HG02973 (cell line): ENCODE data around the gene ATP11A.
A peak's percentile ranks its signal among the peaks of the same experiment; 100 is the strongest.
"Not testable (repeated sequence)": the region's sequence is repeated elsewhere in the genome, so short reads cannot be mapped to it uniquely, and the experiment has no call there.

Experiments
- ATAC-seq: cut with Tn5 transposase; IDR thresholded peaks from one replicate; pipeline ENCODE4 v1.9.1; 2021; ENCODE audit warnings: moderate library complexity; ENCODE audit not compliant: unreplicated experiment

ATP11A gene

DNA sequence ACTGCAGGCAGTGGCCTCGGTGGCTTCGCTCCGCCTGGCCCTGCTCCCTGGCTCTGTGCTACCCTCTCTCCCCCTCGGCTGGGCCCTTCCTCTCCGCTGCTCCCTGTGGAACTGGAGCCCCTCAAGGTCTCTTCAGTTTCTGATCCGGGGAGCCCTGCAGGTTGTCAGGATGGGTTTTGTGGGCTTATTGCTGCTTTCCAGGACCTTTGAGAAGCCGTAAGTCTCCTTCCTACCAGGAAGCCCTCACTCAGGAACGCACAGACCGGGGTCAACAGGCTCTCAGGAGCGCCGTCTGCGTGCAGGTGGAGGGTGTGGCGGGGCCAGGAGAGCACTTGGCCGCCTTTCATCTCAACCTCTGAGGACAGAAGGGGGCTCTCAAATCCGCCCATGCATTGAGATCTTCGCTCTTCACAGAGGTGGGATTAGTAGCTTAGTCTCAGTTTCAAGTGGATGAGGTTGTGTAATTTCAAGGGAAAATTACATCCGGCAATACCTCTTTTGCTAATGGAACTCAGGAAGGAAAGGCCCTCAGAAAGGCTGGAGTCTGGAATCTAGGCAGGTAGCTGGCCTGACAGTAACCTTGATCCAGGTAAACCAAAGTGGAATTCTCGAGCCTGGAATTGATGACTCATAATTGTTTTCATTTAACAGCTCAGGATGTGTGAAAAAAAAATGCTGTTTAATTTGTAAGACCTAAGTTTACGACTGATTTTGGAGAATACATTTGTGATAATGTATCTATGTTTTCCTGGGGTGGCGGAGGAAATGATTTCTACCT, 102.0 kb downstream of the ATP11A start:
- ATAC-seq: no peak

DNA sequence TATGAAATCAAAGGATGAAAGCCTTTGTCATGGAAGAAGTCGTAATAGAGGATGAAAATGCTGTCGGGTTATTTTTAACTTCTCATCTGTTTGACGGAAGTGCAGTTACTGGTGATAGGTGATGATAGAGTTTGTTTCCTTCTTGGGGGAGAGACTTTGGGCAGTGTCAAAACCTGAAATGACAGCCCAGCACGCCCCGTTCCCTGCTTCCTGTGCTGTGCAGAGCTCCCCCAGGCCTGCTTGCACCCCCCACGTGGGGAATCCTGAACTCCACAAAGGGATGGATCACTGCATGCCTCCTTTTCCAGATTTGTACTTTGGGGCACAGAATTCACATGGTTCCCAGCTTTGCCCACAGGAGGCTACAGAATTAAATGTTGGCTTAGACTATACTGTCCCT, 102.7 kb downstream of the ATP11A start:
- ATAC-seq: no peak

DNA sequence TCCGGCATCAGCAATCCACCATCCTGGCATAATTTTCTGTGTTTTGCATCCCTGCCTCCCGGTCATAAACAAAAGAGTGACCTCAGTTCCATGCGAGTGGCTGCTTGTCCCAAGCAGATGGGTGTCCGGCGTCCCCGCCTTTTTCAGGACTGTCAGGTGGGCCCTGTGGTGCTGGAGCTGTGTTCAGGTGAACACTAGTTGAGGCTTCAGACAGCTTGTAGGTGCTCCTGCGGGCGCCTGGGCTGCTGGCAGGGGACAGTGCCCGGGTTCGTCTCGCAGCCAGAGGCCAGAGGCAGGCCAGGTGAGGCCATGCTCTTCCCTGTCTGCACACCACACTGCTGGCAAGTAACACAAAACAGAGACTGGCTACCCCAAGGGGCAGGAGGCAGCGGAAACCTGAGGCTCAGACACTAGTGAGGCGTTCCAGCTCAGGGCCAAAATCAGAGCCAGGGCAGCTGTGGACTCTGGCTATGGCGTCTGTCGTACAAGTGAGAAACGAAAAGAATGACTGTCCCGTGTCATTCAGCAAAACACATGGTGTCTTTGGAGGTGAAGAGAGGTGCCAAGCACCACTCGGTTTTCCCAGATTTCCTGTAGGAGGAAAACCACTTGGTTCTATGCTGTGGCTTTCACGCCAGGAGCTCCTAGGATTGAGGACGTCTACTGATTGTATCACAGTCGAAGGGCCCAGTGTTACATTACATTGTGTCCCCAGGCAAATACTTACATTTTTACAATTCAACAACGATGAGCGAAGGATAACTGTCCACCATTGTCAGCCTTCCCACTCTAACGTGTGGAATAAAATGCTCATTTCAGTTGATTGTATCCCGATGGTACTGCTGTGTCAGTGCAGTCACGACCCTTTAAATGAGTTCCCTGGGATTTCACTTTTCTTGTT, 104.0 kb downstream of the ATP11A start:
- no peak for ATAC-seq

DNA sequence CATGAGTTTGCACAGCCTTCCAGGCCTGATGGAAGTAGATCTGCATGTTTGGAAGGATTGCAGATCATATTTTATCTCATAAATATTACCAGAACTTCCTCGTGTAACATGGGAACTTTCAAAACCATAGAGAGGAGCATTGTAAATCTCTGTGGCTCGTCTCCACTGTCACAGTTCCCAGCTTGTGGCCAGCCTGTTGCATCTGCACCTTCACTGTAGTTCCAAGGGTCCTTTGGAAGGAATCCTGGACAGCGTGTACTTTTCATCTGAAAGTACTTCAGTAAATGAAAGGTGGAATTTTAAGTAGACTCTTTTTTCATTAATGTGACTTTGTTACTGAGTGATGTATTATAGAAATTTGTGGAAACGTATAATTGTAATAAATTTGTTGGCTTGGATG, 105.4 kb downstream of the ATP11A start:
- ATAC-seq: no peak

DNA sequence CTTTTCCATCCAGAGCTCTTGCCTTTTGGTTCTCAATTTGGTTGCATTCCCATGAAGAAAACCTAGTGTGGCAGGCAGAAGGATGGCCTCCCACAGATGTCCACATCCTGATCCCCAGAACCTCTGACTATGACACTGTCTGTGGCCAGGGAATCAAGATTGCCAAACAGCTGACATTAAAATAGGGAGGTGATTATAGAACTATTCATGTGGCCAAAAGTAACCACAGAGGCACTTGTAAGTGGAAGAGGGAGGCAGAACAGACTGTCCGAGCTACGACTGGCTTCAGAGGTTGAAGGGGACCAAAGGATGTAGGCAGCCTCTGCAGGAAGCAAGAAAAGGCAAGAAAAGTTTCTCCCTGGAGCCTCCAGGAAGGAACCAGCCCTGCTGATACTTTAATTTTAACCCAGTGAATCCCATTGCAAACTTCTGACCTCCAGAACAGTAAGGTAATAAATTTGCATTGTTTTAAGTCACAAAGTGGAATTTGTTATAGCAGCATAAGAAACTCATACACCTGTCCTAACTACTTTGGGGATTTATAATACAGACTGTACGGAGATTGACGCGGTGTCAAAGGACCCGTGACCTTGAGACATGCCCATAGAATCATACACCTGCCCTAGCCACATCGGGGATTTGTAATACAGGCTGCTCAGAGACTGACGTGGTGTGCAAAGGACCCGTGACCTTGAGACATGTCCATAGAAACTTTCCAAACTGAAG, 106.5 kb downstream of the ATP11A start:
- ATAC-seq: no peak

DNA sequence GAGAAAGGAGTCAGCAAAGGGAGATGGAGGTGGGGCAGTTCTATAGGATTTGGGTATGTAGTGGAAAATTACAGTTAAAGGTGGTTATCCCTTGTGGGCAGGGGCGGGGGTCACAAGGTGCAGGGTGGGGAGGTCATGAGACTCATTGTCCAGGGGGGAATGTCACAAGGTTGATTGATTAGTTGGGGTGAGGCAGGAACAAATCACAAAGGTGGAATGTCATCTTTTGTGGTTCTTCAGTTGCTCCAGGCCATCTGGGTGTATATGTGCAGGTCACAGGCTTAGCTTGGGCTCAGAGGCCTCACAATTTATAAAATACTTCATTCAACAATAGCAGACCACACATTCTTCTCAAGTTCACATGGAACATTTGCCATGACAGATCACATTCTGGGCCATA, 109.6 kb downstream of the ATP11A start:
- ATAC-seq: no peak

DNA sequence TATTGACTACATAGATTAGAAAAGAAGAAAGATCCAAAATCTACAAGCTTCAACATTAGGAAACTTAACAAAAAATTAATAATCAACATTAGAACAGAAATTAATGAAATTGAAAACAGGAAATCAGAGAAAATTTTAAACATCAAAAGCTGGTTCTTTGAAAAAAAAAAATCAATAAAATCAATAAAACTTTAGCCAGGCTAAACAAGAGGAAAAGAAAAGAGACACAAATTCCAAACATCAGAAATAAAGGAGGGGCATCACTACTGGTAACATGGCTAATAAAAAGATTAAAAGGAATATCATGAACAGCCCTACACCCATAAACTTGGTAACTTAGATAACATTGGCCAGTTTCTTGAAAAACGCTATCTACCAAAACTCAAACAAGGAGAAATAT, 110.2 kb downstream of the ATP11A start:
- no peak for ATAC-seq

DNA sequence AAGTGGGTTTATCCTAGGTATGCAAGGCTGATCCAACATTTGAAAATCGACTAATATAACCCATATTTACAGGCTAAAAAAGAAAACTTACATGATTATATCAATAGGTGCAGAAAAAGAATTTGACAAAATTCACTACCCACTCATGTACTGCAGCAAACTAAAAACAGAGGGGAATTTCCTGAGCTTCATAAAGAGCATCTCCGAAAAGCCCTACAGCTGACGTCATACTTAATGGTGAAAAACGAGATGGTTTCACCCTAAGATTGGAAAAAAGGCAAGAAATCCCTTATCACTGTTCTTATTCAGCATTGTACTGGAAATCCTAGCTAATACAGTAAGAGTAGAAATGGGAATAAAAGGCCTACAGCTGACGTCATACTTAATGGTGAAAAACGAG, 111.0 kb downstream of the ATP11A start:
- not testable (repeated sequence) for ATAC-seq

- ATAC-seq: peak; percentile 60
Observed at GRCh38 chr13:112802802-112803195, 113.0 kb downstream of the ATP11A start.

DNA sequence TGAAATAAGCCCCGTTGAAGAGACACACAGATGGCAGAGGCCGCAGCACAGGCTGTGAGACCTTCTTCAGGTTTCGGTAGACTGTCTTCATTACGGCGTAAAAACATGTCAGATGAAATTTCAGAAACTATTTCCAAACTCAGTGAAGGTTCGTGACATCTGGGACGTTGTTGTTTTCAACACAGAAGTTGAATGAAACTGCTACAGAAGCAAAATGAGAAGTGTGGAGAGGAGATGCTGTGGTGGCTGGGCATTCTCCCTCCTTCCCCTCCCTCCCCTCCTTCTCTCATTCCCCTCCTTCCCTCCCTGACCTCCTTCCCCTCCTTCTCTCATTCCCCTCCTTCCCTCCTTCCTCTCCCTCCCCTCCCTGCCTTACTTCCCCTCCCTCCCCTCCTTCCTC, 113.6 kb downstream of the ATP11A start:
- peak; percentile 62 for ATAC-seq

DNA sequence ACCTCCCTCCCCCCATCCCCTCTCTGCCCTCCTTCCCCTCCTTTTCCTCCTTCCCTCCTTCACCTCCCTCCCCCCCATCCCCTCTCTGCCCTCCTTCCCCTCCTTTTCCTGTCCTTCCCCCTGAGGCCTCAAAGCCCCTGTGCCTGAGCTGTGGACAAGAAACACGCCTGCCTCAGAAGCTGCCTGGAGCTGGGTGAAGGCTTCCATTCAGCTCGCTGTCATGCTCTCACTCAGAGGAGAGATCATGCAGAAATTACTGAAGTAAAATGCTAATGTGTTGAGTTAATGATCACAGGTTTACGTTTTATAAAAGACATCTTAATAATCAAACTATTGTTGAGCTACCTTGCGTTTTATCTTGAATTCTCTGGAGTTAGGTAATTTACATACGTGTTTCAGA, 114.5 kb downstream of the ATP11A start:
- no peak for ATAC-seq

- no peak for ATAC-seq
Observed at GRCh38 chr13:112806739-112807652, 117.2 kb downstream of the ATP11A start.

GRCh38 chr13:112807653-112808376, 118.0 kb downstream of the ATP11A start:
- no peak for ATAC-seq

GRCh38 chr13:112808377-112809140, 118.7 kb downstream of the ATP11A start:
- ATAC-seq: no peak

- ATAC-seq: no peak
Observed at GRCh38 chr13:112809332-112810315, 119.8 kb downstream of the ATP11A start.

DNA sequence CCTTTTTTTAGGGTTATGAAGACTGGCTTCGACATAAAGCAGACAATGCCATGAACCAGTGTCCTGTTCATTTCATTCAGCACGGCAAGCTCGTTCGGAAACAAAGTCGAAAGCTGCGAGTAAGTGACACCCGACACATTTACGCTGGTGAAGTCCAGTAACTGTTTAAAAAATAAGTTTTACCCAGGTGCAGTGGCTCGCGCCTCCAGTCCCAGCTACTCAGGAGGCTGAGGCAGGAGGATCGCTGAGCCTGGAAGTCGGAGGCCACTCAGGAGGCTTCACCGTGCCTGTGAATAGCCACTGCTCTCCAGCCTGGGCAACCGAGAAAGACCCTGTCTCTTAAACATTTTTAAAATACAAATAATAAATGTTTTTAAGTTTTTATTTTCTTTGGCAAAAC, 120.8 kb downstream of the ATP11A start:
- ATAC-seq: no peak

- no peak for ATAC-seq
Observed at GRCh38 chr13:112812306-112813055, 122.6 kb downstream of the ATP11A start.
